ENCODE measurements around the gene CLRN1. TPM values are rescaled to one million over a fixed set of nuclear protein-coding genes. Genes with fewer than 3 reads are reported as not detected.

The CLRN1 gene
- total and polyA plus RNA-seq, 2 of the 13 experiments (the other 11 are each of a cell fraction or from before 2014, with no cell fraction given), result not detected

GRCh38 chr3:151016478-151016795 lies 43.9 kb upstream of the CLRN1 start:
- Histone ChIP-seq H3K4me1 (ENCODE audit: insufficient read depth, low read length) (no peaks in the 10 kb centered on the region), H3K27ac (ENCODE audit: extremely low read length, insufficient read depth, low read length) (no peak overlapping the region), H3K4me3 (replicated peaks in 1 of 3; ENCODE audit: insufficient read depth in 1 of 3, low read depth in 2 of 3, low read length in 3 of 3) (no peak overlapping the region), H3K79me2 (ENCODE audit: insufficient read depth, low read length) (no peaks in the 10 kb centered on the region), H3K27me3 (ENCODE audit: control insufficient read depth in 1 of 2, insufficient read depth in 2 of 2, low read length in 2 of 2) (peaks cover 0 to 6% of the 10 kb centered on the region in 2 experiments; a peak in 1 of 5 replicates), H3K4me2 (ENCODE audit: low read depth, low read length) (no peak overlapping the region), H3K9ac (ENCODE audit: insufficient read depth, low read depth, low read length) (no peak overlapping the region), H3K9me3 (ENCODE audit: low read length) (no peaks in the 10 kb centered on the region), H2AFZ (ENCODE audit: low read length) (no peak overlapping the region), H3K36me3 (replicated peaks in 1 of 2; ENCODE audit: control insufficient read depth in 1 of 2, insufficient read depth in 2 of 2, low read length in 2 of 2) (no peaks in the 10 kb centered on the region), H4K20me1 (ENCODE audit: insufficient read depth, low read length) (no peaks in the 10 kb centered on the region)
- no peak for DNase-seq (ENCODE audit: low spot score)
- intact Hi-C loops (cut with micrococcal nuclease; ENCODE audit: unreplicated experiment), result no loop called here
- TF ChIP-seq PREB (CRISPR knock-in tag; IDR thresholded peaks at IDR 0.05), result no peak
- no peak for TF ChIP-seq NR2F6 (IDR thresholded peaks at IDR 0.05)
- no peak for TF ChIP-seq NR2F6 (CRISPR knock-in tag; IDR thresholded peaks at IDR 0.05)
- no peak for TF ChIP-seq MTERF4 (CRISPR knock-in tag; IDR thresholded peaks at IDR 0.05)
- TF ChIP-seq TFDP1 (CRISPR knock-in tag; IDR thresholded peaks at IDR 0.05; ENCODE audit: borderline replicate concordance), result no peak
- TF ChIP-seq HIC2 (CRISPR knock-in tag; IDR thresholded peaks at IDR 0.05; ENCODE audit: low read depth), result no peak
- no peak for TF ChIP-seq TFAP4 (IDR thresholded peaks at IDR 0.05; ENCODE audit: borderline replicate concordance, low read depth)
- TF ChIP-seq ATF7 (IDR thresholded peaks at IDR 0.05), result no peak
- no peak for TF ChIP-seq ATF7 (CRISPR knock-in tag; IDR thresholded peaks at IDR 0.05)
- TF ChIP-seq PCBP2 (optimal IDR thresholded peaks at IDR 0.05; ENCODE audit: low read depth, low read length, poor library complexity, severe bottlenecking), result no peak
- no peak for TF ChIP-seq ZNF841 (CRISPR knock-in tag; IDR thresholded peaks at IDR 0.05; ENCODE audit: borderline replicate concordance)
- TF ChIP-seq ZNF614 (CRISPR knock-in tag; IDR thresholded peaks at IDR 0.05; ENCODE audit: borderline replicate concordance), result no peak
- TF ChIP-seq AKAP8 (CRISPR knock-in tag; IDR thresholded peaks at IDR 0.05), result no peak
- no peak for TF ChIP-seq ETV5 (CRISPR knock-in tag; IDR thresholded peaks at IDR 0.05; ENCODE audit: borderline replicate concordance)
- CTCF ChIA-PET (ENCODE audit: low intra/inter-chr PET ratio, low total read pairs), result interaction anchor here (0.6 kb wide), 1 partner anchor 10 kb away, joined by 3 read pairs; no protein-coding TSS in a partner anchor
- POLR2A ChIA-PET, result no interaction called here
- WGBS (ENCODE audit: low lambda C conversion rate), result 41% methylated on average over 2 of the region's 2 CpGs
- no peak for ATAC-seq
- FAIRE-seq, result no peak
- in situ Hi-C loops (cut with HindIII; ENCODE audit: extremely low pct_ligation_motif_present, low pct_unique_long_range_greater_than_20kb), result no loop called here
- BruUV-seq (replicated peaks), result no TSS peak

Measured in HepG2 (cell line).